Calu3 (cell line): ENCODE data around the gene DDX41. TPM values are rescaled to one million over a fixed set of nuclear protein-coding genes. Genes with fewer than 3 reads are reported as not detected.

Experiments
- BruUV-seq: library from RNA; stranded (reverse); fragments of 400-500 nt; replicated peaks from 2 replicates; lab custom pipeline; 2021; lab: Mats Ljungman, UMichigan
- CTCF ChIA-PET: fragments of 300-600 bp; sonication (Branson Sonifier 250); formaldehyde crosslinking; loops from one replicate; lab custom pipeline; 2022; ENCODE audit warnings: antibody characterized with exemption; lab: Charles Lee
- DNase-seq: peaks from one replicate; pipeline ENCODE4 v3.0.0; 2022
- H3K27ac Mint-ChIP-seq: one replicate; pipeline ENCODE4 v1.8.0; 2022; ENCODE audit warnings: mixed read lengths; ENCODE audit not compliant: unreplicated experiment
- H3K27me3 Mint-ChIP-seq: one replicate; pipeline ENCODE4 v1.8.0; 2022; ENCODE audit warnings: mixed read lengths; ENCODE audit not compliant: unreplicated experiment
- H3K36me3 Mint-ChIP-seq: one replicate; pipeline ENCODE4 v1.8.0; 2022; ENCODE audit warnings: mild to moderate bottlenecking, moderate library complexity, mixed read lengths; ENCODE audit not compliant: insufficient read depth, unreplicated experiment
- H3K4me1 Mint-ChIP-seq: one replicate; pipeline ENCODE4 v1.8.0; 2022; ENCODE audit warnings: mild to moderate bottlenecking, low read depth, mixed read lengths; ENCODE audit not compliant: unreplicated experiment
- H3K4me3 Mint-ChIP-seq: one replicate; pipeline ENCODE4 v1.8.0; 2022; ENCODE audit warnings: mild to moderate bottlenecking, low read depth, moderate library complexity, mixed read lengths; ENCODE audit not compliant: unreplicated experiment
- H3K9me3 Mint-ChIP-seq: one replicate; pipeline ENCODE4 v1.8.0; 2022; ENCODE audit warnings: low read depth, mixed read lengths; ENCODE audit not compliant: unreplicated experiment
- intact Hi-C: fragments of 100-400 bp; cut with micrococcal nuclease; formaldehyde crosslinking; loops from one replicate; pipeline ENCODE4 v1.10.0; 2022; ENCODE audit not compliant: unreplicated experiment
- total RNA-seq: library from RNA; stranded (reverse); gene quantifications from 2 replicates; pipeline ENCODE4 v1.2.3, GENCODE V29; 2022
- TF ChIP-seq, protein P1 (sequence below): fragments of 200-600 bp; IDR thresholded peaks from one replicate; pipeline ENCODE4 v1.8.0; 2022; ENCODE audit warnings: antibody characterized with exemption; ENCODE audit not compliant: unreplicated experiment

Gene DDX41
- total RNA-seq, 1 experiment from 2014 or later, result 101 TPM

DNA sequence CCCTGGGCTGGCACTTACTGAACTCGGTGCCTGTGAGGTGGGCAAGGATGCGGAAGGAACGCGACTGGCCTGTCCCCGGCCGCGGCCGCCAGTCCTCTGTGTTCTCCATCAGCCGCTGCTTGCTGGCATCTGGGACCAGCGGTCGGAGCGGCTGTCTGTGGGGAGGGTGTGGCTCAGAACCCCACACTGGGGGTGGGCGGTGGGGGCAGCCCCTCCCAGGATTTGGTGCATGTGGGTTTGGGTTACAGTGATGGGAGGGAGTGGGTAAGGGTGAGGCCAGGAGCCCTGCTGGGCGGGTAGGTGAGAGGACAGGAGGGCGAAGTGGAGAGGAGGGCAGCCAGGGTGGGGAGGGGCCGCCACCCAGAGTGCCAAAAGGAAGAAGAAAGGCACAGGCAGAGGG, 25.8 kb downstream of the DDX41 start:
- H3K36me3 Mint-ChIP-seq, result peaks cover 99% of the 10 kb centered on the region
- CTCF ChIA-PET, result interaction anchor here (0.6 kb wide), 1 partner anchor 65 kb away, joined by 3 read pairs; the partner anchor contains the start of gene GRK6
- intact Hi-C loops, result no loop called here

DNA sequence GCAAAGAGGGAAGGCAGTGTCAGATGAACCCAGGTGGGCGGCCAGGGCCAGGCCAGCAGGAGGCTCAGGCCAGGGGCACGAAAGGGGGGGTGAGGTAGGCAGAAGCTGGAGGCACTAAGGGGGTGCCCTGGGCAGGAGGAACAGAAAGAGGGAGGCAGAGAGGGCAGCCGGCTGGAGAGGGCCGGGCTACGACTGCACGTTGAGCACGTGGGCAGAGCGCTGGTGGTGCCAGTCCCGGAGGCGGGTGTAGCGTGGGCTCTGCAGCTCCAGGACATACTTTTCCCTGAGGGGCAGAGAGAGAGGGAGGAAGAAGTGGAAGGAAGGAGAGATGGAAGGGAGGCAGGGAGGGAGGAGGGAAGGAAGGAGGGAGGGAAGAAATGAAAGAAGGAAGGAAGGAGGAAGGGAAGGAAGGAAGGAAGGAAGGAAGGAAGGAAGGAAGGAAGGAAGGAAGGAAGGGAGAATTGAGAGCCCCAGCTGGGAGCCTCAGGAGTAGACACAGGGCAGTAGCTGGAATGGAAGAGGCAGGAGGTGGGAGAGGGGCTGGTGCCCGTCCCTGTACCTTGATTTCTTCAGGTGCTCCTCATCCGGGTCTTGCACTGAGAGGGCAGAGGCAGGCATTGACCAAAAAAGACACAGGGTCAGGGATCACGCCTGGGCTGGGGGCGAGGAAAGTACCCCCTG, 26.3 kb downstream of the DDX41 start:
- peak overlapping the region; percentile 0 for H3K27ac Mint-ChIP-seq
- CTCF ChIA-PET, result no interaction called here
- no peaks in the 10 kb centered on the region for H3K9me3 Mint-ChIP-seq
- no peak overlapping the region for H3K4me3 Mint-ChIP-seq
- intact Hi-C loops, result no loop called here
- H3K36me3 Mint-ChIP-seq, result peaks cover 99% of the 10 kb centered on the region
- H3K27me3 Mint-ChIP-seq, result no peaks in the 10 kb centered on the region
- peaks cover 14% of the 10 kb centered on the region for H3K4me1 Mint-ChIP-seq
- TF ChIP-seq, protein P1, sequence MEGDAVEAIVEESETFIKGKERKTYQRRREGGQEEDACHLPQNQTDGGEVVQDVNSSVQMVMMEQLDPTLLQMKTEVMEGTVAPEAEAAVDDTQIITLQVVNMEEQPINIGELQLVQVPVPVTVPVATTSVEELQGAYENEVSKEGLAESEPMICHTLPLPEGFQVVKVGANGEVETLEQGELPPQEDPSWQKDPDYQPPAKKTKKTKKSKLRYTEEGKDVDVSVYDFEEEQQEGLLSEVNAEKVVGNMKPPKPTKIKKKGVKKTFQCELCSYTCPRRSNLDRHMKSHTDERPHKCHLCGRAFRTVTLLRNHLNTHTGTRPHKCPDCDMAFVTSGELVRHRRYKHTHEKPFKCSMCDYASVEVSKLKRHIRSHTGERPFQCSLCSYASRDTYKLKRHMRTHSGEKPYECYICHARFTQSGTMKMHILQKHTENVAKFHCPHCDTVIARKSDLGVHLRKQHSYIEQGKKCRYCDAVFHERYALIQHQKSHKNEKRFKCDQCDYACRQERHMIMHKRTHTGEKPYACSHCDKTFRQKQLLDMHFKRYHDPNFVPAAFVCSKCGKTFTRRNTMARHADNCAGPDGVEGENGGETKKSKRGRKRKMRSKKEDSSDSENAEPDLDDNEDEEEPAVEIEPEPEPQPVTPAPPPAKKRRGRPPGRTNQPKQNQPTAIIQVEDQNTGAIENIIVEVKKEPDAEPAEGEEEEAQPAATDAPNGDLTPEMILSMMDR, result no peak
- no peak for DNase-seq
- BruUV-seq, result TSS peak; percentile 0

More for the DNA sequence above, 25.8 kb downstream of the DDX41 start:
- BruUV-seq, result no TSS peak
- no peak for DNase-seq
- H3K27ac Mint-ChIP-seq, result no peak overlapping the region
- H3K4me3 Mint-ChIP-seq, result peak overlapping the region; percentile 18
- H3K4me1 Mint-ChIP-seq, result peaks cover 14% of the 10 kb centered on the region
- TF ChIP-seq, protein P1, result no peak
- no peaks in the 10 kb centered on the region for H3K27me3 Mint-ChIP-seq
- no peaks in the 10 kb centered on the region for H3K9me3 Mint-ChIP-seq

DNA sequence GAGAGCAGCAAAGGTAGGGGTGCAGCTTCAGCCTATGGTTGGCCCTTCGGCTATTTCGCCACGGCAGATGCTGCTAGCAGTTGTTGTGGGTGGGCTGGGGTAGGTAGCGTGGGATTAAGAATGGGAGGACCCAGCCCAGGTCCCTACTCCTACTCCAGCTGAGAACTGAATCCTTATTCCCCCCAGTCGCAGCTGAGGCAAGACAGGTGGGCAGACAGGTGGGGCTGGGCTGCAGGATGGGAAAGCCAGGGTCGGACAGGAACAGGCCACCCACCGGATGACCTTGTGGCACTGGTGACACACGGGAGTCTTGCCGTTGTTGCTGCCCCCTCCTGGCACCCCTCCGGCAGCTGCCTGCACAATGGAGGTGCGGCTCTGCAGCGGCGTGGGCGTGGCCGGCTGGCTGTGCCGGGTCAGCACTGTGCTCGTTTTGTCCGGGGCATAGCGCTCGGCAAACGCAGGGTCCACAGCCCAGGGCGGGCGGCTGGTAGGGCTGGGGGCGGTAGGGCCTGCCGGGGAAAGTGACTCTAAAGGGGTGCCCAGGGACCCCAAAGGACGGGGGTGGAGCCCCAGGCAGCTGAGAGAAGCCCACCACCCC, 27.5 kb downstream of the DDX41 start:
- Mint-ChIP-seq H3K27me3 (no peaks in the 10 kb centered on the region), H3K9me3 (no peaks in the 10 kb centered on the region), H3K36me3 (peaks cover 99% of the 10 kb centered on the region), H3K4me1 (peaks cover 25% of the 10 kb centered on the region), H3K4me3 (no peak overlapping the region), H3K27ac (peak overlapping the region; percentile 82)
- BruUV-seq, result no TSS peak
- TF ChIP-seq, protein P1, result no peak
- intact Hi-C loops, result no loop called here
- CTCF ChIA-PET, result no interaction called here
- DNase-seq, result no peak

DNA sequence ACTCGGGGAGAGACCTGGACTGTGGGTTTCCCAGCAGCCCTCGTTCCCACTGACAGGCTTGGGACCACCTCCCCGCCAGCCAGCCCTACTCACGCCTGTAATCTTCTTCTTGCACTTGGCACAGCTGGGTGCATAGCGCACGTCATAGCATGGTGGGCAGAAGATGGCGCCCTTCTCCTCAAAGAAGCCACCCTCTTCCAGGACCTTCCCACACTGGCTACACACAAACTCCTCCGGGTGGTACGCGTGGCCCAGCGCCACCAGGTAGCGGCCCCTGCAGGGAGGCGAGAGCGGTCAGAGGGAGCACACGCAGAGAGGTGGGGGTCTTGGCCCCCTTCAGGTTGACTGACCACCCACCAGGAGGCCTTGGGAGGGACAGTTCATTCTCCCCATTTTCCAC, 28.8 kb downstream of the DDX41 start:
- Mint-ChIP-seq H3K9me3 (no peaks in the 10 kb centered on the region), H3K27ac (peak overlapping the region; percentile 82), H3K4me1 (peaks cover 25% of the 10 kb centered on the region), H3K36me3 (peaks cover 99% of the 10 kb centered on the region), H3K4me3 (no peak overlapping the region), H3K27me3 (no peaks in the 10 kb centered on the region)
- no TSS peak for BruUV-seq
- intact Hi-C loops, result no loop called here
- no peak for DNase-seq
- TF ChIP-seq, protein P1, result peak; percentile 25
- CTCF ChIA-PET, result interaction anchor here (0.7 kb wide), 1 partner anchor 14 kb away, joined by 4 read pairs; no protein-coding TSS in a partner anchor
